PC-9 (cell line): ENCODE results near the gene TFEC.

Experiments used
- CTCF ChIP-seq: fragments of 200-600 bp; sonication (generic); conservative IDR thresholded peaks from 2 replicates; pipeline ENCODE4 v1.6.1; 2017; ENCODE audit warnings: mixed run types, antibody characterized with exemption, mild to moderate bottlenecking, moderate library complexity
- EZH2 ChIP-seq: fragments of 200-600 bp; sonication (generic); IDR thresholded peaks from 2 replicates; pipeline ENCODE4 v1.8.0; 2017; ENCODE audit warnings: antibody characterized with exemption, low read depth

- TF ChIP-seq CTCF (no peak), EZH2 (no peak)
Measured at GRCh38 chr7:116045532-116045931, 15.0 kb upstream of the TFEC start.
